ENCODE results near the gene TAS2R40.

Gene TAS2R40

GRCh38 chr7:143240291-143241168 is 18.7 kb downstream of the TAS2R40 start:
- H3K9ac ChIP-seq (ENCODE audit: low read depth, low read length) = no peak overlapping the region
- H3K4me3 ChIP-seq (ENCODE audit: low read length) = no peak overlapping the region
- H3K27me3 ChIP-seq (ENCODE audit: insufficient read depth, low read length) = peaks cover 10% of the 10 kb centered on the region
- no peak overlapping the region for H3K27ac ChIP-seq (ENCODE audit: low read length)
- H3K9me3 ChIP-seq (ENCODE audit: insufficient read depth, low read depth, low read length) = no peaks in the 10 kb centered on the region
- no peaks in the 10 kb centered on the region for H3K4me1 ChIP-seq (ENCODE audit: insufficient read depth, low read length)
- H3K36me3 ChIP-seq (ENCODE audit: insufficient read depth, low read depth, low read length) = no peaks in the 10 kb centered on the region

- no peak overlapping the region for H3K27ac ChIP-seq (ENCODE audit: low read length)
- H3K9me3 ChIP-seq (ENCODE audit: insufficient read depth, low read depth, low read length) = no peaks in the 10 kb centered on the region
- H3K4me3 ChIP-seq (ENCODE audit: low read length) = no peak overlapping the region
- no peaks in the 10 kb centered on the region for H3K36me3 ChIP-seq (ENCODE audit: insufficient read depth, low read depth, low read length)
- no peak overlapping the region for H3K9ac ChIP-seq (ENCODE audit: low read depth, low read length)
- H3K27me3 ChIP-seq (ENCODE audit: insufficient read depth, low read length) = peaks cover 10% of the 10 kb centered on the region
- H3K4me1 ChIP-seq (ENCODE audit: insufficient read depth, low read length) = no peaks in the 10 kb centered on the region
Measured at GRCh38 chr7:143242306-143242705, 20.5 kb downstream of the TAS2R40 start.

- H3K9me3 ChIP-seq (ENCODE audit: insufficient read depth, low read depth, low read length) = no peaks in the 10 kb centered on the region
- no peak overlapping the region for H3K27ac ChIP-seq (ENCODE audit: low read length)
- no peak overlapping the region for H3K9ac ChIP-seq (ENCODE audit: low read depth, low read length)
- H3K36me3 ChIP-seq (ENCODE audit: insufficient read depth, low read depth, low read length) = no peaks in the 10 kb centered on the region
- H3K4me3 ChIP-seq (ENCODE audit: low read length) = no peak overlapping the region
- H3K4me1 ChIP-seq (ENCODE audit: insufficient read depth, low read length) = no peaks in the 10 kb centered on the region
- peaks cover 10% of the 10 kb centered on the region for H3K27me3 ChIP-seq (ENCODE audit: insufficient read depth, low read length)
Measured at GRCh38 chr7:143243111-143243510, 21.3 kb downstream of the TAS2R40 start.

- Histone ChIP-seq H3K27me3 (ENCODE audit: insufficient read depth, low read length) (peaks cover 10% of the 10 kb centered on the region), H3K4me1 (ENCODE audit: insufficient read depth, low read length) (no peaks in the 10 kb centered on the region), H3K4me3 (ENCODE audit: low read length) (no peak overlapping the region), H3K27ac (ENCODE audit: low read length) (no peak overlapping the region), H3K9me3 (ENCODE audit: insufficient read depth, low read depth, low read length) (no peaks in the 10 kb centered on the region), H3K9ac (ENCODE audit: low read depth, low read length) (no peak overlapping the region), H3K36me3 (ENCODE audit: insufficient read depth, low read depth, low read length) (no peaks in the 10 kb centered on the region)
Measured at GRCh38 chr7:143243614-143244013, 21.8 kb downstream of the TAS2R40 start.

GRCh38 chr7:143244321-143244720 is 22.5 kb downstream of the TAS2R40 start:
- Histone ChIP-seq H3K9me3 (ENCODE audit: insufficient read depth, low read depth, low read length) (no peaks in the 10 kb centered on the region), H3K9ac (ENCODE audit: low read depth, low read length) (no peak overlapping the region), H3K4me3 (ENCODE audit: low read length) (no peak overlapping the region), H3K27me3 (ENCODE audit: insufficient read depth, low read length) (peaks cover 10% of the 10 kb centered on the region), H3K4me1 (ENCODE audit: insufficient read depth, low read length) (no peaks in the 10 kb centered on the region), H3K36me3 (ENCODE audit: insufficient read depth, low read depth, low read length) (no peaks in the 10 kb centered on the region), H3K27ac (ENCODE audit: low read length) (no peak overlapping the region)

- no peaks in the 10 kb centered on the region for H3K9me3 ChIP-seq (ENCODE audit: insufficient read depth, low read depth, low read length)
- H3K36me3 ChIP-seq (ENCODE audit: insufficient read depth, low read depth, low read length) = no peaks in the 10 kb centered on the region
- H3K27me3 ChIP-seq (ENCODE audit: insufficient read depth, low read length) = peaks cover 10% of the 10 kb centered on the region
- no peak overlapping the region for H3K27ac ChIP-seq (ENCODE audit: low read length)
- no peak overlapping the region for H3K4me3 ChIP-seq (ENCODE audit: low read length)
- no peak overlapping the region for H3K9ac ChIP-seq (ENCODE audit: low read depth, low read length)
- no peaks in the 10 kb centered on the region for H3K4me1 ChIP-seq (ENCODE audit: insufficient read depth, low read length)
Measured at GRCh38 chr7:143245123-143245522, 23.3 kb downstream of the TAS2R40 start.

- no peaks in the 10 kb centered on the region for H3K36me3 ChIP-seq (ENCODE audit: insufficient read depth, low read depth, low read length)
- no peak overlapping the region for H3K27ac ChIP-seq (ENCODE audit: low read length)
- no peaks in the 10 kb centered on the region for H3K4me1 ChIP-seq (ENCODE audit: insufficient read depth, low read length)
- no peak overlapping the region for H3K4me3 ChIP-seq (ENCODE audit: low read length)
- no peaks in the 10 kb centered on the region for H3K9me3 ChIP-seq (ENCODE audit: insufficient read depth, low read depth, low read length)
- no peak overlapping the region for H3K9ac ChIP-seq (ENCODE audit: low read depth, low read length)
- H3K27me3 ChIP-seq (ENCODE audit: insufficient read depth, low read length) = no peaks in the 10 kb centered on the region
Measured at GRCh38 chr7:143247372-143247771, 25.5 kb downstream of the TAS2R40 start.

- Histone ChIP-seq H3K27ac (ENCODE audit: low read length) (no peak overlapping the region), H3K36me3 (ENCODE audit: insufficient read depth, low read depth, low read length) (no peaks in the 10 kb centered on the region), H3K9ac (ENCODE audit: low read depth, low read length) (no peak overlapping the region), H3K4me1 (ENCODE audit: insufficient read depth, low read length) (no peaks in the 10 kb centered on the region), H3K9me3 (ENCODE audit: insufficient read depth, low read depth, low read length) (no peaks in the 10 kb centered on the region), H3K4me3 (ENCODE audit: low read length) (no peak overlapping the region), H3K27me3 (ENCODE audit: insufficient read depth, low read length) (no peaks in the 10 kb centered on the region)
Measured at GRCh38 chr7:143248761-143249354, 27.0 kb downstream of the TAS2R40 start.

- no peak overlapping the region for H3K9ac ChIP-seq (ENCODE audit: low read depth, low read length)
- H3K4me1 ChIP-seq (ENCODE audit: insufficient read depth, low read length) = no peaks in the 10 kb centered on the region
- H3K27me3 ChIP-seq (ENCODE audit: insufficient read depth, low read length) = no peaks in the 10 kb centered on the region
- H3K9me3 ChIP-seq (ENCODE audit: insufficient read depth, low read depth, low read length) = no peaks in the 10 kb centered on the region
- no peak overlapping the region for H3K27ac ChIP-seq (ENCODE audit: low read length)
- no peaks in the 10 kb centered on the region for H3K36me3 ChIP-seq (ENCODE audit: insufficient read depth, low read depth, low read length)
- no peak overlapping the region for H3K4me3 ChIP-seq (ENCODE audit: low read length)
Measured at GRCh38 chr7:143250199-143250598, 28.4 kb downstream of the TAS2R40 start.

GRCh38 chr7:143250822-143251221 is 29.0 kb downstream of the TAS2R40 start:
- no peaks in the 10 kb centered on the region for H3K4me1 ChIP-seq (ENCODE audit: insufficient read depth, low read length)
- no peak overlapping the region for H3K4me3 ChIP-seq (ENCODE audit: low read length)
- H3K27ac ChIP-seq (ENCODE audit: low read length) = no peak overlapping the region
- H3K9me3 ChIP-seq (ENCODE audit: insufficient read depth, low read depth, low read length) = no peaks in the 10 kb centered on the region
- H3K27me3 ChIP-seq (ENCODE audit: insufficient read depth, low read length) = no peaks in the 10 kb centered on the region
- H3K9ac ChIP-seq (ENCODE audit: low read depth, low read length) = no peak overlapping the region
- no peaks in the 10 kb centered on the region for H3K36me3 ChIP-seq (ENCODE audit: insufficient read depth, low read depth, low read length)

- Histone ChIP-seq H3K36me3 (ENCODE audit: insufficient read depth, low read depth, low read length) (no peaks in the 10 kb centered on the region), H3K9me3 (ENCODE audit: insufficient read depth, low read depth, low read length) (no peaks in the 10 kb centered on the region), H3K27ac (ENCODE audit: low read length) (no peak overlapping the region), H3K9ac (ENCODE audit: low read depth, low read length) (no peak overlapping the region), H3K27me3 (ENCODE audit: insufficient read depth, low read length) (no peaks in the 10 kb centered on the region), H3K4me3 (ENCODE audit: low read length) (no peak overlapping the region), H3K4me1 (ENCODE audit: insufficient read depth, low read length) (no peaks in the 10 kb centered on the region)
Measured at GRCh38 chr7:143252006-143252405, 30.2 kb downstream of the TAS2R40 start.

- Histone ChIP-seq H3K4me3 (ENCODE audit: low read length) (no peak overlapping the region), H3K9ac (ENCODE audit: low read depth, low read length) (no peak overlapping the region), H3K36me3 (ENCODE audit: insufficient read depth, low read depth, low read length) (no peaks in the 10 kb centered on the region), H3K27me3 (ENCODE audit: insufficient read depth, low read length) (no peaks in the 10 kb centered on the region), H3K4me1 (ENCODE audit: insufficient read depth, low read length) (no peaks in the 10 kb centered on the region), H3K9me3 (ENCODE audit: insufficient read depth, low read depth, low read length) (no peaks in the 10 kb centered on the region), H3K27ac (ENCODE audit: low read length) (no peak overlapping the region)
Measured at GRCh38 chr7:143255564-143255963, 33.7 kb downstream of the TAS2R40 start.

Measured in iPS-20b (cell line).